Measurements from ENCODE around the gene MUC2.

DNA sequence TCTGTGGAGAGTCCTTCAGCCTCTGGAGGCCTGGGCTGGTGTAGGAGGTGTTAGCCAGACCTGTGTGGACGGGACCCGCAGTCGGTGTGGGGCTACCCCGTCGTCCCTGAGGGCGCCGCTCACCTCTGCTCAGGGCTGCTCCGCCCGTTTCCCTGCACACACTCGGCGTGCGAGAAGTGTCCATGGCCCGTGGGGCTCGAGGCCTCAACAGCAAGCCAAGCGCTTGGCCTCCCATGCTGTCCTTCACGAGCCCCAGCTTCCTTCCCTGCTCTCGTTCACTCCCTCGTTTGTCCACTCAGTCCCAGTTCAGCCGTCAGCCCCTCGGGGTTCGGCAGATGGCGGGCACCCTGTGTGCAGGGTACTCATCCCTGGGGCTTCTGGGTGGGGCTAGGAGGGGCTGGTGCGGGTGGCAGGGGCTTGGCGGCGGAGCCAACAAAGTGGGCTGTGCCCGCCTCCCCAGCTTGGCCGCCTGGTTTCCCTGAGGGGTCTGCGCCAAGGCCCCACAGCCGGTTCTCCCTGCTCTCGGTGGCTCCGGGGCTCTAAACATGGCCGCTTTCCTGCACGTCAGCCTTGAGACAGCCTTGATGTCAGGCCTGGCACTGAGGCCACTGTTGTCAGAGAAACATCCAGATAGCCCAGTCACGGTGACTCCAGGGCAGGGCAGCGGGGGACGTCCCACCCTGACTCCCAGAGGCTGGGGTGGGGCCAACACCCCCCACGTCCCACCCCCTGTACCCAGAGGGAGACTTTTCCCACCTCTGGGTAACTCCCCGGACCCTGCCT, 41.5 kb upstream of the MUC2 start:
- no peak for TF ChIP-seq MEF2D (CRISPR knock-in tag; IDR thresholded peaks at IDR 0.05)
- TF ChIP-seq ZNF609 (CRISPR knock-in tag; IDR thresholded peaks at IDR 0.05; ENCODE audit: borderline replicate concordance), result no peak
- no peak for TF ChIP-seq NFE2L2 (IDR thresholded peaks at IDR 0.05; ENCODE audit: low read length)
- no peak for TF ChIP-seq ZNF274 (CRISPR knock-in tag; IDR thresholded peaks at IDR 0.05)
- TF ChIP-seq ZBTB2 (CRISPR knock-in tag; IDR thresholded peaks at IDR 0.05; ENCODE audit: low read depth), result no peak
- TF ChIP-seq EZH2 (conservative IDR thresholded peaks at IDR 0.05; ENCODE audit: low read depth, low read length), result no peak
- TF ChIP-seq POLR2AphosphoS5 (IDR thresholded peaks at IDR 0.05; ENCODE audit: low read depth, low read length), result no peak
- TF ChIP-seq ZNF253 (CRISPR knock-in tag; IDR thresholded peaks at IDR 0.05; ENCODE audit: borderline replicate concordance), result no peak

All from HepG2 (cell line).